Mesendoderm (in vitro differentiated cells): ENCODE data around the gene ZC3H15.
A peak's percentile ranks its signal among the peaks of the same experiment; 100 is the strongest.
"Not testable (repeated sequence)": the region's sequence is repeated elsewhere in the genome, so short reads cannot be mapped to it uniquely, and the experiment has no call there.

Source experiments
- DNase-seq: peaks from one replicate; pipeline ENCODE4 v3.0.0; 2013
- H2AK5ac ChIP-seq: 2 replicates; pipeline ENCODE4 v1.6.1; 2013; ENCODE audit warnings: low read length, inconsistent platforms
- H2BK120ac ChIP-seq: 2 replicates; pipeline ENCODE4 v1.6.1; 2013; ENCODE audit warnings: low read depth, mild to moderate bottlenecking, low read length, moderate library complexity, mixed read lengths
- H2BK15ac ChIP-seq: replicated peaks from 2 replicates; pipeline ENCODE4 v1.6.1; 2013; ENCODE audit warnings: low read depth, mild to moderate bottlenecking, moderate library complexity
- H2BK5ac ChIP-seq: 2 replicates; pipeline ENCODE4 v1.6.1; 2013; ENCODE audit warnings: low read length, inconsistent platforms
- H3K18ac ChIP-seq: 2 replicates; pipeline ENCODE4 v1.6.1; 2013; ENCODE audit warnings: mild to moderate bottlenecking, low read length, mixed read lengths
- H3K23ac ChIP-seq: one replicate; pipeline ENCODE4 v1.6.1; 2013; ENCODE audit warnings: low read length
- H3K27ac ChIP-seq: 2 replicates; pipeline ENCODE4 v1.5.1; 2013; ENCODE audit warnings: low read depth, mild to moderate bottlenecking, inconsistent platforms, low read length, moderate library complexity
- H3K27me3 ChIP-seq: 2 replicates; pipeline ENCODE4 v1.6.1; 2013; ENCODE audit warnings: low read length, control low read depth, mild to moderate bottlenecking, inconsistent platforms; ENCODE audit not compliant: insufficient read depth, poor library complexity
- H3K36me3 ChIP-seq: 2 replicates; pipeline ENCODE4 v1.6.1; 2013; ENCODE audit warnings: low read length, inconsistent platforms; ENCODE audit not compliant: control insufficient read depth, insufficient read depth
- H3K4ac ChIP-seq: one replicate; pipeline ENCODE4 v1.6.1; 2013; ENCODE audit warnings: low read depth, mild to moderate bottlenecking, low read length, moderate library complexity
- H3K4me1 ChIP-seq: 2 replicates; pipeline ENCODE4 v1.6.1; 2013; ENCODE audit warnings: low read depth, low read length, inconsistent platforms; ENCODE audit not compliant: control insufficient read depth
- H3K4me2 ChIP-seq: 2 replicates; pipeline ENCODE4 v1.6.1; 2013; ENCODE audit warnings: low read length
- H3K4me3 ChIP-seq: 2 replicates; pipeline ENCODE4 v1.5.1; 2013; ENCODE audit warnings: mild to moderate bottlenecking, low read length
- H3K56ac ChIP-seq: one replicate; pipeline ENCODE4 v1.6.1; 2013; ENCODE audit warnings: low read length
- H3K79me1 ChIP-seq: 2 replicates; pipeline ENCODE4 v1.6.1; 2013; ENCODE audit warnings: low read length, inconsistent platforms
- H3K79me2 ChIP-seq: 2 replicates; pipeline ENCODE4 v1.6.1; 2013; ENCODE audit warnings: mild to moderate bottlenecking, low read length; ENCODE audit not compliant: control insufficient read depth, insufficient read depth
- H3K9ac ChIP-seq: 2 replicates; pipeline ENCODE4 v1.6.1; 2013; ENCODE audit warnings: low read length, inconsistent platforms
- H4K5ac ChIP-seq: one replicate; pipeline ENCODE4 v1.6.1; 2013; ENCODE audit warnings: low read length
- H4K8ac ChIP-seq: one replicate; pipeline ENCODE4 v1.6.1; 2013; ENCODE audit warnings: low read depth, mild to moderate bottlenecking, control low read depth, low read length, moderate library complexity
- WGBS: extraction: QIAGEN DNeasy Blood & Tissue Kit; methylation state at CpG from one replicate; pipeline ENCODE4 v1.1.7; 2013; ENCODE audit warnings: low lambda C conversion rate, missing lambda C conversion rate; ENCODE audit not compliant: insufficient coverage; ENCODE audit errors: extremely low coverage; 5-methylcytosine and 5-hydroxymethylcytosine counted together

Gene ZC3H15

DNA sequence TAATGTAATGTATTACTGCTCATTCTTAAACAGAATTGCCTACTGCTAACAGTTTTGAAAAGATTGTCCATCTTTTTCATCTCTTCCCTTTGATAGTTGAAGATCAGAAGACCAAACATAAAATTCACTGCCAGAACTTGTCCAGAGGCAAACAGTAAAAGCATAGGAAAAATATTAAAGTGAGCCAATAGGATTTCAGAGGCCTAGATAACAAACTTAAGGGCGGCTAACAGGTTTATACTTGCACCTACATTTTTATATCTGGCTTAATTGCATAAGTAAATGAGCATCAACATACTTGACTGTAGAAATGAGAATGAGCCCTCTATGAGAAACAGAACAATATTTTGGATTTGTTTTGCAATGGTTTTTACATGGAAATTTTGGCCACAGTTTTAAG lies 30.3 kb downstream of the ZC3H15 start:
- Histone ChIP-seq H3K56ac (no peak overlapping the region), H3K27ac (no peak overlapping the region), H3K4me1 (no peaks in the 10 kb centered on the region), H3K36me3 (no peaks in the 10 kb centered on the region), H3K27me3 (no peaks in the 10 kb centered on the region), H3K4me3 (no peak overlapping the region), H4K5ac (no peak overlapping the region), H2BK120ac (no peak overlapping the region), H3K79me2 (no peaks in the 10 kb centered on the region), H3K18ac (no peak overlapping the region), H3K9ac (no peak overlapping the region), H3K4me2 (no peak overlapping the region), H2BK15ac (no peak overlapping the region), H3K79me1 (no peaks in the 10 kb centered on the region), H2BK5ac (no peak overlapping the region), H4K8ac (no peak overlapping the region), H2AK5ac (no peak overlapping the region), H3K4ac (no peak overlapping the region), H3K23ac (no peak overlapping the region)
- DNase-seq, result no peak
- no CpG with 5 or more reads among the region's 1 CpG for WGBS

DNA sequence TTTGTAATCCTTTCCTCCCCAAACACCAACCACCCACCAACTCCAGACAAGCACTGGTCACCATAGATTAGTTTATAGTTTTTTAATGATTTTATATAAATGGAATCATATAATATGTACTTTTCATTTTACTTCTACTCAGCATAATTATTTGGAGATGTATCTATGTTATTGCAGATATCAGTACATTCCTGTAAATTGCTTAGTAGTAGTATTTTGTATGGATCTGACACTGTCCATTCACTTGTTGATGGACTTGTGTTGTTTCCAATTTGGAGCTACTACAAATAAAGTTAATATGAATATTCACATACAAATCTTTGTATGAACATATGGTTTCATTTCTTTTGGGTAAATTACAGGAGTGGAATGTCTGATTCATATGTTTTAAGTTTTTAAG lies 31.0 kb downstream of the ZC3H15 start:
- no peak overlapping the region for H3K18ac ChIP-seq
- H2BK5ac ChIP-seq, result no peak overlapping the region
- no peak overlapping the region for H3K9ac ChIP-seq
- no peak overlapping the region for H3K27ac ChIP-seq
- H2AK5ac ChIP-seq, result no peak overlapping the region
- no peaks in the 10 kb centered on the region for H3K79me2 ChIP-seq
- DNase-seq, result no peak
- no peaks in the 10 kb centered on the region for H3K79me1 ChIP-seq
- no peak overlapping the region for H2BK15ac ChIP-seq
- H3K27me3 ChIP-seq, result no peaks in the 10 kb centered on the region
- no peaks in the 10 kb centered on the region for H3K36me3 ChIP-seq
- H2BK120ac ChIP-seq, result no peak overlapping the region
- no peak overlapping the region for H3K4ac ChIP-seq
- no peak overlapping the region for H4K5ac ChIP-seq
- no peak overlapping the region for H3K4me3 ChIP-seq
- H3K4me2 ChIP-seq, result no peak overlapping the region
- no peaks in the 10 kb centered on the region for H3K4me1 ChIP-seq
- no peak overlapping the region for H3K23ac ChIP-seq
- no peak overlapping the region for H3K56ac ChIP-seq
- H4K8ac ChIP-seq, result no peak overlapping the region

DNA sequence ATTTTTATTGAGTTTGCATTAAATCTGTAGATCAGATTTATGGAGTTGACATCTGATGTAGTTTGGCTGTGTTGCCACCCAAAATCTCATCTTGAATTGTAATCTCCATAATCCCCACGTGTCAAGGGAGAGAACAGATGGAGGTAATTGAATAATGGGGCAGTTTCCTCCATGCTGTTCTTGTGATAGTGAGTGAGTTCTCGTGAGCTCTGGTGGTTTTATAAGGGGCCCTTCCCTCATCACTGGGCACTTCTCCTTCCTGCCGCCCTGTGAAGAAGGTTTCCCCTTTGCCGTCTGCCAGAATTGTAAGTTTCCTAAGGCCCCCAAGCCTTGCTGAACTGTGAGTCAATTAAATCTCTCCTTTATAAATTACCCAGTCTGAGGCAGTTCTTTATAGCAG lies 32.2 kb downstream of the ZC3H15 start:
- Histone ChIP-seq H3K36me3 (no peaks in the 10 kb centered on the region), H4K5ac (no peak overlapping the region), H3K23ac (no peak overlapping the region), H4K8ac (no peak overlapping the region), H2AK5ac (no peak overlapping the region), H3K4me2 (no peak overlapping the region), H3K4me1 (no peaks in the 10 kb centered on the region), H2BK15ac (no peak overlapping the region), H3K79me1 (no peaks in the 10 kb centered on the region), H3K4me3 (no peak overlapping the region), H3K27me3 (no peaks in the 10 kb centered on the region), H3K9ac (no peak overlapping the region), H3K4ac (no peak overlapping the region), H3K79me2 (no peaks in the 10 kb centered on the region), H2BK5ac (no peak overlapping the region), H3K56ac (no peak overlapping the region), H2BK120ac (no peak overlapping the region), H3K18ac (no peak overlapping the region), H3K27ac (no peak overlapping the region)
- WGBS, result no CpG with 5 or more reads among the region's 4 CpGs
- peak; percentile 75 for DNase-seq

DNA sequence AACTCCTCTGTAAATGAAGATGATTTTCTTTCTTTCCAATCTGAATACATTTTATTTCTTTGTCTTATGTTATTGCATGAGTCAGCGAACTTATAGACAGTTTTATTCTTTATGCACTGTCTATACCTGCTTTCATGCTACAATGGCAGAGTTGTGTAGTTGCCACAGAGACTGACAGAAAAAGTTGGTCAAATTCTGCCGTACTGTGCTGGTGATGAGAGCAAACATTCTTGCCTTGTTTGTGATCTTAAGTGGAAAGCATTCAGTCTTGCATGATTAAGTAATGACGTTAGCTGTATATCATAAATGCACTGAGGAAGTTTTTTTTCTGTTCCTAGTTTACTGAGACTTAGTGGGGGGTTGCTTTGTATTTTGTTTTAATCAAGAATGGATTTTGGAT lies 32.9 kb downstream of the ZC3H15 start:
- no peak overlapping the region for H2BK120ac ChIP-seq
- no peak overlapping the region for H3K27ac ChIP-seq
- no peaks in the 10 kb centered on the region for H3K79me1 ChIP-seq
- H3K4me2 ChIP-seq, result no peak overlapping the region
- no peak overlapping the region for H3K56ac ChIP-seq
- no peak overlapping the region for H2BK15ac ChIP-seq
- DNase-seq, result no peak
- H3K27me3 ChIP-seq, result no peaks in the 10 kb centered on the region
- no peak overlapping the region for H3K18ac ChIP-seq
- H3K36me3 ChIP-seq, result no peaks in the 10 kb centered on the region
- H3K9ac ChIP-seq, result no peak overlapping the region
- H3K4ac ChIP-seq, result no peak overlapping the region
- no peak overlapping the region for H4K8ac ChIP-seq
- no peak overlapping the region for H2BK5ac ChIP-seq
- H2AK5ac ChIP-seq, result no peak overlapping the region
- H3K79me2 ChIP-seq, result no peaks in the 10 kb centered on the region
- no peak overlapping the region for H3K23ac ChIP-seq
- WGBS, result no CpG with 5 or more reads among the region's 3 CpGs
- H3K4me1 ChIP-seq, result no peaks in the 10 kb centered on the region
- no peak overlapping the region for H3K4me3 ChIP-seq
- H4K5ac ChIP-seq, result no peak overlapping the region

DNA sequence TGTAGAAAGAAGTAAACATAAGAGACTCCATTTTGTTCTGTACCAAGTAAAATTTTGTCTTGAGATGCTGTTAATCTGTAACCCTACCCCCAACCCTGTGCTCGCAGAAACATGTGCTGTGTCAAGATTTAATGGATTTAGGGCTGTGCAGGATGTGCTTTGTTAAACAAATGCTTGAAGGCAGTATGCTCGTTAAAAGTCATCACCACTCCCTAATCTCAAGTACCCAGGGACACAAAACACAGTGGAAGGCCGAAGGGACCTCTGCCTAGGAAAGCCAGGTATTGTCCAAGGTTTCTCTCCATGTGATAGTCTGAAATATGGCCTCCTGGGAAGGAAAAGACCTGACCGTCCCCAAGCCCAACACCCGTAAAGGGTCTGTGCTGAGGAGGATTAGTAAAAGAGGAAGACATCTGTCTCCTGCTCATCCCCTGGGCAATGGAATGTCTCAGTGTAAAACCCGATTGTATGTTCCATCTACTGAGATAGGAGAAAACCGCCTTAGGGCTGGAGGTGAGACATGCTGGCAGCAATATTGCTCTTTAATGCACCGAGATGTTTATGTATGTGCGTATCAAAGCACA lies 35.6 kb downstream of the ZC3H15 start:
- not testable (repeated sequence) for H3K36me3 ChIP-seq, H2AK5ac ChIP-seq, H3K79me2 ChIP-seq, H3K4ac ChIP-seq, H3K56ac ChIP-seq, H4K5ac ChIP-seq, H2BK15ac ChIP-seq, H3K4me3 ChIP-seq, H3K23ac ChIP-seq, H2BK5ac ChIP-seq, H3K18ac ChIP-seq, H4K8ac ChIP-seq, H3K4me1 ChIP-seq, H3K79me1 ChIP-seq, H2BK120ac ChIP-seq, H3K9ac ChIP-seq, H3K4me2 ChIP-seq, H3K27me3 ChIP-seq, H3K27ac ChIP-seq
- no CpG with 5 or more reads among the region's 9 CpGs for WGBS
- DNase-seq, result peak; percentile 62

DNA sequence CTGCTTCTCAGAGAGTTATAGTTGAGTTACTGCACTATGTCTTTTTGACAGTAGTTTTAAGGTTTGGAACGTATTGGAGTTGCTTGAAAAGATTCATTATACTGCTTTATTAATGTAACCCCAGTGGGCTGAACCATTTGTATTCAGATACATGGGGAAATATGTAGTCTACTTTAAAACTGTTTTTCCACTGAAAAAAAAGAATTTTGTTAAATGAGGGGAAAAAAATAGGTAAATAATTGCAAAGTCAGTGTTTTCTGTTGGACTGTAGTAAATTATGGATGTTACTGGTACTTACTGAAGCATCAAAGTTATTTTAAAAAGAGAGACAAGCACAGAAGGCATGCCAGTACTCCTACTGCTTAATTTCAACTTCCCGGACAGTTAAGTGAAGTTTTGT lies 36.4 kb downstream of the ZC3H15 start:
- no peak overlapping the region for H3K4me2 ChIP-seq
- H3K36me3 ChIP-seq, result no peaks in the 10 kb centered on the region
- H3K56ac ChIP-seq, result no peak overlapping the region
- H3K4me1 ChIP-seq, result no peaks in the 10 kb centered on the region
- H3K23ac ChIP-seq, result no peak overlapping the region
- no peak overlapping the region for H2AK5ac ChIP-seq
- DNase-seq, result no peak
- no peaks in the 10 kb centered on the region for H3K79me1 ChIP-seq
- no peak overlapping the region for H2BK15ac ChIP-seq
- H3K9ac ChIP-seq, result no peak overlapping the region
- no peak overlapping the region for H4K5ac ChIP-seq
- no peaks in the 10 kb centered on the region for H3K27me3 ChIP-seq
- H3K18ac ChIP-seq, result no peak overlapping the region
- no peak overlapping the region for H3K4ac ChIP-seq
- no peak overlapping the region for H4K8ac ChIP-seq
- H3K27ac ChIP-seq, result no peak overlapping the region
- no peak overlapping the region for H3K4me3 ChIP-seq
- no CpG with 5 or more reads among the region's 2 CpGs for WGBS
- H2BK5ac ChIP-seq, result no peak overlapping the region
- H2BK120ac ChIP-seq, result no peak overlapping the region
- no peaks in the 10 kb centered on the region for H3K79me2 ChIP-seq
